ENCODE results near the gene ANXA6. TPM values are rescaled to one million over a fixed set of nuclear protein-coding genes. Genes with fewer than 3 reads are reported as not detected.
"Not testable (repeated sequence)": the region's sequence is repeated elsewhere in the genome, so short reads cannot be mapped to it uniquely, and the experiment has no call there.

ANXA6 gene
- total RNA-seq: 100 to 1,000 TPM in 2 of 8 experiments, 10 to 100 TPM in 6; 21.2 to 409 (median 60.1) TPM

GRCh38 chr5:151157426-151158286, at the start of gene ANXA6:
TSS of gene ANXA6 (minus strand) at chr5:151157779. CDS start at chr5:151147901, 9,878 bp downstream.
- Histone ChIP-seq H3K4me1 (replicated peaks in 1 of 2) (peaks cover 13 to 21% of the 10 kb centered on the region in 2 donors), H3K4me3 (peak within 1 kb of the TSS; percentile 69 to 93 (median 75)), H3K27ac (peak within 1 kb of the TSS; percentile 73 to 83)
- peak; percentile 92 to 99 (median 93) for ATAC-seq (replicated peaks in 6 of 8)
- in situ Hi-C loops (cut with MboI; ENCODE audit: low pct_unique_long_range_greater_than_20kb in 2 of 9, low sequenced_read_pairs in 9 of 9, unreplicated experiment in 9 of 9): loop anchor here in 1 of 9 experiments (25.0 kb wide), 1 partner anchor 695 kb away; no protein-coding TSS in a partner anchor
- 0 to 57% (median 6%) methylated on average over 1 to 7 of the region's 60 CpGs; no CpG with 5 or more reads in 3 of the 10 experiments for WGBS, 10 experiments

GRCh38 chr5:151205411-151205810, 47.8 kb upstream of the ANXA6 start:
- no peaks in the 10 kb centered on the region for H3K4me1 ChIP-seq (replicated peaks in 1 of 2)
- no peak overlapping the region for H3K4me3 ChIP-seq
- H3K27ac ChIP-seq: no peak overlapping the region
- in situ Hi-C loops (cut with MboI; ENCODE audit: low pct_unique_long_range_greater_than_20kb in 2 of 9, low sequenced_read_pairs in 9 of 9, unreplicated experiment in 9 of 9): no loop called here
- ATAC-seq (replicated peaks in 6 of 8): no peak
- WGBS, 10 experiments: 20 to 77% (median 71%) methylated on average over 1 to 10 of the region's 10 CpGs; no CpG with 5 or more reads in 7 of the 10 experiments

- H3K4me1 ChIP-seq (replicated peaks in 1 of 2): no peaks in the 10 kb centered on the region
- no peak for ATAC-seq (replicated peaks in 6 of 8)
- WGBS, 10 experiments: 14 to 100% (median 91%) methylated on average over 1 to 5 of the region's 5 CpGs; no CpG with 5 or more reads in 2 of the 10 experiments
- no peak overlapping the region for H3K4me3 ChIP-seq
- H3K27ac ChIP-seq: no peak overlapping the region
- in situ Hi-C loops (cut with MboI; ENCODE audit: low pct_unique_long_range_greater_than_20kb in 2 of 9, low sequenced_read_pairs in 9 of 9, unreplicated experiment in 9 of 9): no loop called here
These were observed 46.5 kb upstream of the ANXA6 start for GRCh38 chr5:151204051-151204450.

GRCh38 chr5:151202381-151203139, 45.0 kb upstream of the ANXA6 start:
- ATAC-seq (replicated peaks in 6 of 8): peak in 1 of 8 experiments; percentile 68
- in situ Hi-C loops (cut with MboI; ENCODE audit: low pct_unique_long_range_greater_than_20kb in 2 of 9, low sequenced_read_pairs in 9 of 9, unreplicated experiment in 9 of 9): no loop called here
- 0 to 100% (median 71%) methylated on average over 2 to 3 of the region's 5 CpGs; no CpG with 5 or more reads in 2 of the 10 experiments for whole genome bisulfite sequencing, 10 experiments
- H3K4me3 ChIP-seq: no peak overlapping the region
- no peaks in the 10 kb centered on the region for H3K4me1 ChIP-seq (replicated peaks in 1 of 2)
- no peak overlapping the region for H3K27ac ChIP-seq

GRCh38 chr5:151200913-151201595, 43.5 kb upstream of the ANXA6 start:
- in situ Hi-C loops (cut with MboI; ENCODE audit: low pct_unique_long_range_greater_than_20kb in 2 of 9, low sequenced_read_pairs in 9 of 9, unreplicated experiment in 9 of 9): no loop called here
- no peak overlapping the region for H3K4me3 ChIP-seq
- H3K27ac ChIP-seq: no peak overlapping the region
- no peak for ATAC-seq (replicated peaks in 6 of 8)
- 58 to 100% (median 72%) methylated on average over 1 to 6 of the region's 6 CpGs; no CpG with 5 or more reads in 2 of the 10 experiments for WGBS, 10 experiments
- no peaks in the 10 kb centered on the region for H3K4me1 ChIP-seq (replicated peaks in 1 of 2)

- Histone ChIP-seq H3K4me1 (replicated peaks in 1 of 2) (no peaks in the 10 kb centered on the region), H3K27ac (no peak overlapping the region), H3K4me3 (no peak overlapping the region)
- 18 to 100% (median 64%) methylated on average over 1 to 7 of the region's 7 CpGs; no CpG with 5 or more reads in 1 of the 10 experiments for WGBS, 10 experiments
- no peak for ATAC-seq (replicated peaks in 6 of 8)
- in situ Hi-C loops (cut with MboI; ENCODE audit: low pct_unique_long_range_greater_than_20kb in 2 of 9, low sequenced_read_pairs in 9 of 9, unreplicated experiment in 9 of 9): no loop called here
These were observed 42.1 kb upstream of the ANXA6 start for GRCh38 chr5:151199581-151200185.

GRCh38 chr5:151198861-151199260, 41.3 kb upstream of the ANXA6 start:
- in situ Hi-C loops (cut with MboI; ENCODE audit: low pct_unique_long_range_greater_than_20kb in 2 of 9, low sequenced_read_pairs in 9 of 9, unreplicated experiment in 9 of 9): no loop called here
- no peak for ATAC-seq (replicated peaks in 6 of 8)
- H3K27ac ChIP-seq: no peak overlapping the region
- 22 to 100% (median 61%) methylated on average over 1 to 4 of the region's 5 CpGs; no CpG with 5 or more reads in 2 of the 10 experiments for WGBS, 10 experiments
- no peak overlapping the region for H3K4me3 ChIP-seq
- no peaks in the 10 kb centered on the region for H3K4me1 ChIP-seq (replicated peaks in 1 of 2)

GRCh38 chr5:151197291-151197600, 39.7 kb upstream of the ANXA6 start:
- H3K27ac ChIP-seq; H3K4me1 ChIP-seq (replicated peaks in 1 of 2); H3K4me3 ChIP-seq; in situ Hi-C loops (cut with MboI; ENCODE audit: low pct_unique_long_range_greater_than_20kb in 2 of 9, low sequenced_read_pairs in 9 of 9, unreplicated experiment in 9 of 9); ATAC-seq (replicated peaks in 6 of 8): not testable (repeated sequence)
- 33 to 100% (median 86%) methylated on average over 1 to 9 of the region's 9 CpGs for WGBS, 10 experiments

GRCh38 chr5:151196556-151197290, 39.1 kb upstream of the ANXA6 start:
- peak in 1 of 8 experiments; percentile 27 for ATAC-seq (replicated peaks in 6 of 8)
- H3K4me3 ChIP-seq: no peak overlapping the region
- in situ Hi-C loops (cut with MboI; ENCODE audit: low pct_unique_long_range_greater_than_20kb in 2 of 9, low sequenced_read_pairs in 9 of 9, unreplicated experiment in 9 of 9): no loop called here
- H3K4me1 ChIP-seq (replicated peaks in 1 of 2): no peaks in the 10 kb centered on the region
- 0 to 100% (median 83%) methylated on average over 1 to 3 of the region's 5 CpGs; no CpG with 5 or more reads in 2 of the 10 experiments for WGBS, 10 experiments
- H3K27ac ChIP-seq: no peak overlapping the region

- ATAC-seq (replicated peaks in 6 of 8): peak in 2 of 8 experiments; percentile 83 to 85
- Histone ChIP-seq H3K27ac (no peak overlapping the region), H3K4me3 (no peak overlapping the region), H3K4me1 (replicated peaks in 1 of 2) (no peaks in the 10 kb centered on the region)
- in situ Hi-C loops (cut with MboI; ENCODE audit: low pct_unique_long_range_greater_than_20kb in 2 of 9, low sequenced_read_pairs in 9 of 9, unreplicated experiment in 9 of 9): no loop called here
- WGBS, 10 experiments: 0 to 100% (median 35%) methylated on average over 1 of the region's 5 CpGs; no CpG with 5 or more reads in 4 of the 10 experiments
These were observed 38.0 kb upstream of the ANXA6 start for GRCh38 chr5:151195622-151196021.

GRCh38 chr5:151192626-151193025, 35.0 kb upstream of the ANXA6 start:
- H3K4me3 ChIP-seq: no peak overlapping the region
- in situ Hi-C loops (cut with MboI; ENCODE audit: low pct_unique_long_range_greater_than_20kb in 2 of 9, low sequenced_read_pairs in 9 of 9, unreplicated experiment in 9 of 9): no loop called here
- H3K4me1 ChIP-seq (replicated peaks in 1 of 2): no peaks in the 10 kb centered on the region
- ATAC-seq (replicated peaks in 6 of 8): no peak
- H3K27ac ChIP-seq: no peak overlapping the region

GRCh38 chr5:151191661-151192060, 34.1 kb upstream of the ANXA6 start:
- 100% methylated on average over 1 of the region's 1 CpG; no CpG with 5 or more reads in 3 of the 10 experiments for WGBS, 10 experiments
- Histone ChIP-seq H3K4me3 (no peak overlapping the region), H3K27ac (no peak overlapping the region), H3K4me1 (replicated peaks in 1 of 2) (no peaks in the 10 kb centered on the region)
- no peak for ATAC-seq (replicated peaks in 6 of 8)
- in situ Hi-C loops (cut with MboI; ENCODE audit: low pct_unique_long_range_greater_than_20kb in 2 of 9, low sequenced_read_pairs in 9 of 9, unreplicated experiment in 9 of 9): no loop called here
